Heart left ventricle (tissue), 16 donors: ENCODE data around the gene SPOPL. TPM values are rescaled to one million over a fixed set of nuclear protein-coding genes. Genes with fewer than 3 reads are reported as not detected.
A peak's percentile ranks its signal among the peaks of the same experiment; 100 is the strongest.

Experiments
- ATAC-seq, 4 donors: fragments of 200-7000 bp; cut with Tn5 transposase; one replicate each; pipeline ENCODE4 v1.9.1; 2020 to 2022; ENCODE audit warnings: moderate library complexity in 4 of 4, mild to moderate bottlenecking in 3 of 4, moderate number of reproducible peaks in 1 of 4
- DNase-seq, 5 donors: peaks; one replicate each; pipeline ENCODE4 v3.0.0-alpha.2; 2020
- H3K27ac ChIP-seq, 12 donors: fragments of 200-600 bp; sonication (generic) in 4 of 12; one replicate each; pipeline versions ENCODE4 v1.5.0 to v1.8.0; 2016 to 2022; ENCODE audit warnings: mild to moderate bottlenecking in 2 of 12
- H3K27me3 ChIP-seq, 9 donors: fragments of 200-600 bp; sonication (generic) in 2 of 9; one replicate each; pipeline versions ENCODE4 v1.5.1 to v1.8.0; 2016 to 2022; ENCODE audit warnings: mild to moderate bottlenecking in 3 of 9
- H3K36me3 ChIP-seq, 9 donors: fragments of 200-600 bp; sonication (generic) in 2 of 9; one replicate each; pipeline versions ENCODE4 v1.5.0 to v1.8.0; 2018 to 2022; ENCODE audit warnings: mild to moderate bottlenecking in 2 of 9
- H3K4me1 ChIP-seq, 12 donors: fragments of 200-600 bp; sonication (generic) in 4 of 12; one replicate each; pipeline versions ENCODE4 v1.5.0 to v1.8.0; 2016 to 2022; ENCODE audit warnings: mild to moderate bottlenecking in 3 of 12
- H3K4me3 ChIP-seq, 12 donors: fragments of 200-600 bp; sonication (generic) in 4 of 12; one replicate each; pipeline versions ENCODE4 v1.5.0 to v1.8.0; 2017 to 2022; ENCODE audit warnings: mild to moderate bottlenecking in 9 of 12, moderate library complexity in 4 of 12
- H3K9me3 ChIP-seq, 12 donors: fragments of 200-600 bp; sonication (generic) in 4 of 12; one replicate each; pipeline versions ENCODE4 v1.5.0 to v1.8.0; 2016 to 2022; ENCODE audit warnings: mild to moderate bottlenecking in 1 of 12
- POLR2A ChIP-seq, 2 donors: fragments of 450-650 bp; IDR thresholded peaks; one replicate each; pipeline ENCODE4 v1.6.1; 2017; ENCODE audit warnings: antibody characterized with exemption in 2 of 2, mild to moderate bottlenecking in 2 of 2, moderate library complexity in 2 of 2
- WGBS, 4 donors: extraction: QIAGEN DNeasy Blood & Tissue Kit in 2 of 4; methylation state at CpG; one replicate each; pipeline versions ENCODE4 v1.1.5 to v1.1.7; 2013 to 2018; 5-methylcytosine and 5-hydroxymethylcytosine counted together
- intact Hi-C, 10 donors: fragments of 100-400 bp; cut with DNase I; formaldehyde crosslinking; loops; one replicate each; pipeline versions ENCODE4 v1.11.1 to v1.14.2; 2022
- polyA plus RNA-seq, 2 donors: library from polyadenylated mRNA; stranded (reverse); fragments of 200-250 nt; gene quantifications; one replicate each; pipeline ENCODE4 v1.2.3, GENCODE V29; 2013
- total RNA-seq, 9 donors: library from RNA; depleted of rRNA in 2 of 9; stranded (reverse); fragments of >200 nt in 2 of 9; fragmentation: NEBNext Ultra II Directional in 3 of 9; extraction: Animal tissue kit (Norgen Biotek cat#: 25700) in 3 of 9; gene quantifications; one replicate each; pipeline versions ENCODE4 v1.1.0 to v1.2.4, GENCODE V29; 2016 to 2023
- TF ChIP-seq, protein P1 (sequence below), 12 donors: fragments of 200-600 bp; sonication (generic) in 4 of 12; IDR thresholded peaks; one replicate each; pipeline versions ENCODE4 v1.5.0 to v1.8.0; 2018 to 2022; ENCODE audit warnings: antibody characterized with exemption in 12 of 12, mild to moderate bottlenecking in 5 of 12
- donor health status: ischemic (EF 13 %, LVEDD 7.1; RV severe dilation, severe dysfunction).
- donor health status: healthy with polysubstance abuse.
- donor health status: DM: no; HTN: yes; CAD: no.
- donor health status: DM: no; HTN: no; CAD: no.
- donor health status: ischemic (EF 25% LVEDD 6.9; RV normal size, moderate dysfunction).
- donor health status: ischemic (EF 25% LVEDD 5.7; RV mildly dilated, moderate dysfunction).
- donor health status: healthy.
- donor health status: DM: yes; HTN: yes; CAD: no.
- donor health status: ischemic (EF 35%, LVEDD 5.7; RV mildly dilated, moderate dysfunction).
- donor health status: nonischemic (EF 11% LVEDD 7.7; RV severe dilation, severe dysfunction).
- donor health status: DM: yes; HTN: yes; CAD: no.
- donor health status: PGD.
- donor health status: ischemic (EF 29% LVEDD 5.4; RV normal size, mild dysfunction).
- donor health status: nonischemic (EF 23%, LVEDD 6.1; RV moderate dilation, normal function).

The SPOPL gene
- total and polyA plus RNA-seq, 11 donors: 3.0 to 20.6 (median 14.9) TPM

DNA sequence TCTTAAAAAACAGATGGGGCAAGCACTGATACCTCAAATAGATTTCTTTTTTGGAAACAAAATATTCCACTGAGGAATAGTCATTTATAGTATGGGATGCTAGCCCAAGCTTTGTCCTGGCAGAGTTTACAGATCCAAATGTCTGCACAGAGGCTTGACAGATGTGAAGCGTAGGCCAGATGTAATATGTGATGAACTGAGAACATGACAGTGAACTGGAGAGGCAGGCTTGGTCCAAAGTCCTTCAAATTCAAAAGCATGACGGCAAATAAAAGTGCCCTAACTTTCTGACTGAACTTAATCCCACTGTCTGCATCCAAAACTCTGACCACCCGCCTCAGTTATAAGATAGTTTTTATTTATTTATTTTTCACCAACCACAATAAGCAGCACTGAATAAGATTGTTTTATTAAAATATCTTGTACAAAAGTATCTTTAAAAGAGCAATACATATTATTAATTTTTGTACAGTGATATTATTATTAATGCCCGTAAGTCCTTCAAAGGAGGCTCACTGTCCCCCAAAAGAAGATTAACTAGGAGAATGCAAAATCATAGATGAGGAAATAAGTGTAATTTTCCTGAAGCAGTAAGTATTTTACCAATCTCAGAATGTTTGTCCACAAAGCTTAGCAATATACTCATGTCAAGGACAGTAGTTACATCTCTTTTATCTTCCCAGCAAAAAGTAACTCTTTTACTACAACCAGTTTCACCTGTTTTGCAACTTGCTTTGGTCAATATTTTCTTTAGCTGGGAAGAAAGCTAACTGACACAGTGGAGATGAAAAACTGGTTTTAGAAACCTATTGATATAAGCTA lies 10.7 kb upstream of the SPOPL start:
- 67 to 73% (median 70%) methylated on average over 4 of the region's 4 CpGs for WGBS, 4 donors
- TF ChIP-seq, protein P1, sequence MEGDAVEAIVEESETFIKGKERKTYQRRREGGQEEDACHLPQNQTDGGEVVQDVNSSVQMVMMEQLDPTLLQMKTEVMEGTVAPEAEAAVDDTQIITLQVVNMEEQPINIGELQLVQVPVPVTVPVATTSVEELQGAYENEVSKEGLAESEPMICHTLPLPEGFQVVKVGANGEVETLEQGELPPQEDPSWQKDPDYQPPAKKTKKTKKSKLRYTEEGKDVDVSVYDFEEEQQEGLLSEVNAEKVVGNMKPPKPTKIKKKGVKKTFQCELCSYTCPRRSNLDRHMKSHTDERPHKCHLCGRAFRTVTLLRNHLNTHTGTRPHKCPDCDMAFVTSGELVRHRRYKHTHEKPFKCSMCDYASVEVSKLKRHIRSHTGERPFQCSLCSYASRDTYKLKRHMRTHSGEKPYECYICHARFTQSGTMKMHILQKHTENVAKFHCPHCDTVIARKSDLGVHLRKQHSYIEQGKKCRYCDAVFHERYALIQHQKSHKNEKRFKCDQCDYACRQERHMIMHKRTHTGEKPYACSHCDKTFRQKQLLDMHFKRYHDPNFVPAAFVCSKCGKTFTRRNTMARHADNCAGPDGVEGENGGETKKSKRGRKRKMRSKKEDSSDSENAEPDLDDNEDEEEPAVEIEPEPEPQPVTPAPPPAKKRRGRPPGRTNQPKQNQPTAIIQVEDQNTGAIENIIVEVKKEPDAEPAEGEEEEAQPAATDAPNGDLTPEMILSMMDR (IDR thresholded peaks at IDR 0.05): no peak
- TF ChIP-seq POLR2A (IDR thresholded peaks at IDR 0.05): no peak
- DNase-seq: no peak
- H3K9me3 ChIP-seq: no peaks in the 10 kb centered on the region
- no peak for ATAC-seq
- H3K27me3 ChIP-seq: no peaks in the 10 kb centered on the region
- H3K36me3 ChIP-seq: no peaks in the 10 kb centered on the region
- H3K27ac ChIP-seq: no peak overlapping the region
- H3K4me1 ChIP-seq: peaks cover 0 to 13% (median 0%) of the 10 kb centered on the region in 12 donors
- no peak overlapping the region for H3K4me3 ChIP-seq
- intact Hi-C loops: no loop called here

DNA sequence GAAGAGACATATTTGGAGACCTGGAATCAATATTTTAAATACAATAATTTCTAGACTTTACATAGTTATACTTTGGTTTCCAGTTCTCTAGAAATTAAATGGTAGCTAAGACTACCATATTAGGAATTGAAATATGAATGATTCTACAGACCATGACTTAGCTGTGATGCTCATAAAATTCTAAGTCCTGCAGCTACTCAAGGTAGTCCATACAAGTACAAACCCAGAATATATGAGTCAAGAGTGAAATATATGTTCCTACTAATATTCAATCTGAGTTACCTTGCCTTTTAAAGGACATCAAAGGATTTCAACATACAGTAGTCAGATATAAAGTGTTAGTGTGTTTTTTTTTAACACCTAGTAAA lies 10.1 kb upstream of the SPOPL start:
- no peak overlapping the region for H3K4me3 ChIP-seq
- H3K27me3 ChIP-seq: no peaks in the 10 kb centered on the region
- ATAC-seq: no peak
- TF ChIP-seq POLR2A (IDR thresholded peaks at IDR 0.05): no peak
- TF ChIP-seq, protein P1 (IDR thresholded peaks at IDR 0.05): no peak
- no peaks in the 10 kb centered on the region for H3K36me3 ChIP-seq
- intact Hi-C loops: no loop called here
- H3K4me1 ChIP-seq: peaks cover 0 to 13% (median 0%) of the 10 kb centered on the region in 12 donors
- no peak for DNase-seq
- no peak overlapping the region for H3K27ac ChIP-seq
- H3K9me3 ChIP-seq: no peaks in the 10 kb centered on the region

DNA sequence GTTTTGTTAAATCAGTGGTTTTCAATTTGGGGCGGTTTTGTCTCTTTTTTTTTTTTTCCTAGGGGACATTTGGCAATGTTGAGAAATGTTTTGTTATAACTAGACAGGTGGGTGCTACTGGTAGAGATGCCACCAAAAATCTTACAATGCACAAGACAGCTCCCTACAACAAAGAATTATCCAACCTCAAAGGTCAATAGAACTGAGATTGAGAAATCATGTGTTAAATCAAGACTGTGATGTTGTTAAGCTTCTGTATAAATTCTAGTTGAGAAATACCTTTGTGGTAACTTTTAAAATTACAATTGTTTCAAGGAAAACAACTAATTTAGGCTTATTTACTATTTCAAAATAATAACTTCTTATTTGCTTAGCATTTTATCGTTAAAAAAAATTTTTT lies 9.4 kb upstream of the SPOPL start:
- no peak for ATAC-seq
- Histone ChIP-seq H3K27me3 (no peaks in the 10 kb centered on the region), H3K4me3 (no peak overlapping the region), H3K9me3 (no peaks in the 10 kb centered on the region), H3K4me1 (peaks cover 0 to 13% (median 0%) of the 10 kb centered on the region in 12 donors), H3K36me3 (no peaks in the 10 kb centered on the region), H3K27ac (no peak overlapping the region)
- WGBS, 4 donors: 92 to 97% (median 95%) methylated on average over 2 of the region's 2 CpGs
- intact Hi-C loops: no loop called here
- no peak for DNase-seq
- no peak for TF ChIP-seq POLR2A (IDR thresholded peaks at IDR 0.05)
- TF ChIP-seq, protein P1 (IDR thresholded peaks at IDR 0.05): no peak

DNA sequence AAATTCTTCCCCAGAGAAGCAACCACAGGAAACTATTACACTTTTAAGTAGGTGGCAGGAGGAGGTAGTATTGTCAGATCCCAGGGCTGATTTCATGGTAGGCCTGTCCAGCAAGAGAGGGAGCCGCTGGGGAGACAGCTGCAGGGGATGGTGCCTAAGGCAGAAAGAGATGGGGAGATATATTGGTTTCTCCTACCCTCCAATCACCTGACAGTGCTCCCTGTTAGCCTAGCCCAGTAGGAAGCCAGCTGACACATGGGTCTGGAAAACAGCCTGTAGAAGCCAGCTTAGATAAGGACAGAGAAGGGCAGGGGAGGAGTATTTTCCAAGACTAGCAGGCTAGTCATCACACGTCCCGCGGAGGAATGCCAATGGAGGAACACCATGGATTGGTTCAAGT lies 8.2 kb upstream of the SPOPL start:
- intact Hi-C loops: no loop called here
- Histone ChIP-seq H3K9me3 (no peaks in the 10 kb centered on the region), H3K4me3 (no peak overlapping the region), H3K27ac (no peak overlapping the region), H3K4me1 (peaks cover 0 to 13% (median 0%) of the 10 kb centered on the region in 12 donors), H3K27me3 (no peaks in the 10 kb centered on the region), H3K36me3 (no peaks in the 10 kb centered on the region)
- 65 to 91% (median 73%) methylated on average over 4 of the region's 4 CpGs for WGBS, 4 donors
- no peak for DNase-seq
- no peak for TF ChIP-seq POLR2A (IDR thresholded peaks at IDR 0.05)
- peak in 2 of 4 donors; percentile 52 to 53 for ATAC-seq
